ENCODE data around the gene PIK3C2G. TPM values are rescaled to one million over a fixed set of nuclear protein-coding genes. Genes with fewer than 3 reads are reported as not detected.

Gene PIK3C2G
- total RNA-seq, 1 experiment from 2014 or later: not detected

DNA sequence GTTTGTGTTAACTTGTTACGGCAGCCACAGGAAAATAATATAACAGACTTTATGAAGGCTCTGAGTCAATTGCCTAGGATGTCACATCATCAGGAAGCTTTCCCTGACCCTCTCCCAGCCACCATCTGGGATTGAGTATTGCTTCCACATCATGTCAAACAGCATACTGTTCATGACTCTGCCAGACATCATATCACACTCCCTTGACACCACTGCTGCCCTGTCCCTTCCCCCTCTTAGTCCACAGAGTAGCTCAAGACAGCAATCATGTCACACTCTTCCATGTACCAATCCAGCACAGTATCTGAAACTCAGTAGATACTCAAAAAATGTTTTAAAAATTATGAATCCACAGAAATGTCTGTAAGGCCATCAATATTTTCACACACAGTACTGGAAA, 168.0 kb downstream of the PIK3C2G start:
- Histone ChIP-seq H3K4me1 (ENCODE audit: control insufficient read depth in 1 of 2, insufficient read depth in 2 of 2, low read length in 2 of 2) (peaks cover 0 to 4% of the 10 kb centered on the region in 2 experiments; a peak in 1 of 4 replicates), H3K4me2 (ENCODE audit: low read length) (no peak overlapping the region), H3K9me3 (ENCODE audit: control insufficient read depth in 1 of 2, insufficient read depth in 1 of 2, low read depth in 1 of 2, low read length in 2 of 2) (no peaks in the 10 kb centered on the region), H3K27ac (ENCODE audit: low read depth, low read length) (no peak overlapping the region), H3K79me2 (ENCODE audit: insufficient read depth, low read length) (no peaks in the 10 kb centered on the region), H3K9ac (ENCODE audit: low read length) (no peak overlapping the region), H2AFZ (ENCODE audit: low read depth, low read length, poor library complexity, severe bottlenecking) (no peak overlapping the region), H4K20me1 (ENCODE audit: insufficient read depth) (no peaks in the 10 kb centered on the region), H3K4me3 (replicated peaks in 1 of 2; ENCODE audit: low read depth in 1 of 2, low read length in 2 of 2) (no peak overlapping the region), H3K27me3 (ENCODE audit: insufficient read depth, low read length) (no peaks in the 10 kb centered on the region), H3K9me2 (ENCODE audit: insufficient read depth) (no peaks in the 10 kb centered on the region), H3K36me3 (ENCODE audit: control insufficient read depth in 1 of 2, insufficient read depth in 2 of 2, low read length in 2 of 2) (no peaks in the 10 kb centered on the region)
- CTCF ChIA-PET: no interaction called here
- DNase-seq (ENCODE audit: low read depth, low spot score) (no peak), ATAC-seq (no peak)
- TF ChIP-seq, protein P1, sequence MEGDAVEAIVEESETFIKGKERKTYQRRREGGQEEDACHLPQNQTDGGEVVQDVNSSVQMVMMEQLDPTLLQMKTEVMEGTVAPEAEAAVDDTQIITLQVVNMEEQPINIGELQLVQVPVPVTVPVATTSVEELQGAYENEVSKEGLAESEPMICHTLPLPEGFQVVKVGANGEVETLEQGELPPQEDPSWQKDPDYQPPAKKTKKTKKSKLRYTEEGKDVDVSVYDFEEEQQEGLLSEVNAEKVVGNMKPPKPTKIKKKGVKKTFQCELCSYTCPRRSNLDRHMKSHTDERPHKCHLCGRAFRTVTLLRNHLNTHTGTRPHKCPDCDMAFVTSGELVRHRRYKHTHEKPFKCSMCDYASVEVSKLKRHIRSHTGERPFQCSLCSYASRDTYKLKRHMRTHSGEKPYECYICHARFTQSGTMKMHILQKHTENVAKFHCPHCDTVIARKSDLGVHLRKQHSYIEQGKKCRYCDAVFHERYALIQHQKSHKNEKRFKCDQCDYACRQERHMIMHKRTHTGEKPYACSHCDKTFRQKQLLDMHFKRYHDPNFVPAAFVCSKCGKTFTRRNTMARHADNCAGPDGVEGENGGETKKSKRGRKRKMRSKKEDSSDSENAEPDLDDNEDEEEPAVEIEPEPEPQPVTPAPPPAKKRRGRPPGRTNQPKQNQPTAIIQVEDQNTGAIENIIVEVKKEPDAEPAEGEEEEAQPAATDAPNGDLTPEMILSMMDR (IDR thresholded peaks at IDR 0.05 in 2 of 3, conservative IDR thresholded peaks at IDR 0.05 in 1 of 3; ENCODE audit: borderline replicate concordance in 1 of 3, insufficient read depth in 1 of 3, low read depth in 2 of 3, low read length in 2 of 3): no peak
- TF ChIP-seq SRF (IDR thresholded peaks at IDR 0.05; ENCODE audit: low read depth): no peak
- TF ChIP-seq CBX3 (IDR thresholded peaks at IDR 0.05; ENCODE audit: low read depth): no peak
- TF ChIP-seq, protein P2, sequence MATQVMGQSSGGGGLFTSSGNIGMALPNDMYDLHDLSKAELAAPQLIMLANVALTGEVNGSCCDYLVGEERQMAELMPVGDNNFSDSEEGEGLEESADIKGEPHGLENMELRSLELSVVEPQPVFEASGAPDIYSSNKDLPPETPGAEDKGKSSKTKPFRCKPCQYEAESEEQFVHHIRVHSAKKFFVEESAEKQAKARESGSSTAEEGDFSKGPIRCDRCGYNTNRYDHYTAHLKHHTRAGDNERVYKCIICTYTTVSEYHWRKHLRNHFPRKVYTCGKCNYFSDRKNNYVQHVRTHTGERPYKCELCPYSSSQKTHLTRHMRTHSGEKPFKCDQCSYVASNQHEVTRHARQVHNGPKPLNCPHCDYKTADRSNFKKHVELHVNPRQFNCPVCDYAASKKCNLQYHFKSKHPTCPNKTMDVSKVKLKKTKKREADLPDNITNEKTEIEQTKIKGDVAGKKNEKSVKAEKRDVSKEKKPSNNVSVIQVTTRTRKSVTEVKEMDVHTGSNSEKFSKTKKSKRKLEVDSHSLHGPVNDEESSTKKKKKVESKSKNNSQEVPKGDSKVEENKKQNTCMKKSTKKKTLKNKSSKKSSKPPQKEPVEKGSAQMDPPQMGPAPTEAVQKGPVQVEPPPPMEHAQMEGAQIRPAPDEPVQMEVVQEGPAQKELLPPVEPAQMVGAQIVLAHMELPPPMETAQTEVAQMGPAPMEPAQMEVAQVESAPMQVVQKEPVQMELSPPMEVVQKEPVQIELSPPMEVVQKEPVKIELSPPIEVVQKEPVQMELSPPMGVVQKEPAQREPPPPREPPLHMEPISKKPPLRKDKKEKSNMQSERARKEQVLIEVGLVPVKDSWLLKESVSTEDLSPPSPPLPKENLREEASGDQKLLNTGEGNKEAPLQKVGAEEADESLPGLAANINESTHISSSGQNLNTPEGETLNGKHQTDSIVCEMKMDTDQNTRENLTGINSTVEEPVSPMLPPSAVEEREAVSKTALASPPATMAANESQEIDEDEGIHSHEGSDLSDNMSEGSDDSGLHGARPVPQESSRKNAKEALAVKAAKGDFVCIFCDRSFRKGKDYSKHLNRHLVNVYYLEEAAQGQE (IDR thresholded peaks at IDR 0.05; ENCODE audit: low read depth): no peak
- POLR2A ChIA-PET: no interaction called here
- RAD21 ChIA-PET (ENCODE audit: low non-redundant PET in 1 of 2, low total read pairs in 2 of 2, uncharacterized antibody in 2 of 2, unreplicated experiment in 2 of 2): no interaction called here
- no TSS peak for BruUV-seq (replicated peaks)
- intact Hi-C loops (cut with micrococcal nuclease): no loop called here

All from HCT116 (cell line).